ENCODE results near the gene UTRN. TPM values are rescaled to one million over a fixed set of nuclear protein-coding genes. Genes with fewer than 3 reads are reported as not detected.
A peak's percentile ranks its signal among the peaks of the same experiment; 100 is the strongest.

UTRN gene
- total and polyA plus RNA-seq, 2 experiments from 2014 or later = 53.9 to 121 TPM

DNA sequence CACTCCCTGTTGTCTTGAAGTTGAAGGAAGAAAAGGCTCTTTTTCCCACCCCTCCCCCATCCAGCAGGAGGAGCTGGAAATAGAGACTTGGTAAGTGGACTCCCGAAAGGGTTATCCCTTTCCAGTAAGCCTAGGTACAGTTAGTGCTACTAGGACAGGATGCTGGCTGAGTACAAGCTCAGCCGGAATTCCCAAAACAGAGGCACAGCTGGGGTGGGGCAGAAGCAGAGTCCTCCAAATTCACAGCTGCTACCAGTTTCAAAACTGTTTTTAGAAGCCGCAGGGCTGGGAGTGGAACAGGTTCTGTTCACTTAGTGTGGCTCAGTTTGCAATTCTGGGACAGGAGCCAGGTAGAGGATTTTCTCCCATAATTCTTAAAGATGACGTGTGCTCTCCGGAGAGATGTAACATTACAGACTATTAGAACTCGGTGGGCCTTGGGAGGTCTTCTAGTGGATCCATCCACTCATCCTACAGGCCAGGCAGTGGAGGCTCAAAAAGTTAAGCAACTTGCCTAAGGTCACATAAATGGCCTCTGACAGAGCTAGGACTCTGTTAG, 19.0 kb upstream of the UTRN start:
- Histone ChIP-seq H2AFZ (no peak overlapping the region), H3K27ac (ENCODE audit: low read depth) (peak overlapping the region; percentile 72), H3K79me2 (replicated peaks; ENCODE audit: insufficient read depth) (no peaks in the 10 kb centered on the region), H3K36me3 (ENCODE audit: insufficient read depth) (no peaks in the 10 kb centered on the region), H3K4me1 (ENCODE audit: insufficient read depth) (peaks cover 27% of the 10 kb centered on the region), H3K4me2 (peak overlapping the region; percentile 60), H3K4me3 (peak overlapping the region; percentile 36), H3K9me2 (ENCODE audit: insufficient read depth) (no peaks in the 10 kb centered on the region), H4K20me1 (replicated peaks; ENCODE audit: insufficient read depth) (no peaks in the 10 kb centered on the region), H3K27me3 (ENCODE audit: insufficient read depth) (no peaks in the 10 kb centered on the region), H3F3A (replicated peaks; ENCODE audit: low read depth) (no peaks in the 10 kb centered on the region)
- peaks cover 22% of the 10 kb centered on the region; the same call in 2 of the 3 replicates for H3K36me3 Mint-ChIP-seq (ENCODE audit: low read depth)
- peak; percentile 92 for DNase-seq (ENCODE audit: low spot score)
- peak overlapping the region; percentile 89 for H3K27ac Mint-ChIP-seq
- H3K4me3 Mint-ChIP-seq = peak overlapping the region; percentile 58; the same call in 2 of the 3 replicates
- TF ChIP-seq NANOG (IDR thresholded peaks at IDR 0.05; ENCODE audit: borderline replicate concordance) = no peak
- TF ChIP-seq JUNB (IDR thresholded peaks at IDR 0.05; ENCODE audit: unreplicated experiment) = no peak
- TF ChIP-seq EZH2phosphoT487 (IDR thresholded peaks at IDR 0.05; ENCODE audit: unreplicated experiment) = no peak
- TF ChIP-seq ZNF114 (CRISPR knock-in tag; IDR thresholded peaks at IDR 0.05) = no peak
- TF ChIP-seq, protein P1, sequence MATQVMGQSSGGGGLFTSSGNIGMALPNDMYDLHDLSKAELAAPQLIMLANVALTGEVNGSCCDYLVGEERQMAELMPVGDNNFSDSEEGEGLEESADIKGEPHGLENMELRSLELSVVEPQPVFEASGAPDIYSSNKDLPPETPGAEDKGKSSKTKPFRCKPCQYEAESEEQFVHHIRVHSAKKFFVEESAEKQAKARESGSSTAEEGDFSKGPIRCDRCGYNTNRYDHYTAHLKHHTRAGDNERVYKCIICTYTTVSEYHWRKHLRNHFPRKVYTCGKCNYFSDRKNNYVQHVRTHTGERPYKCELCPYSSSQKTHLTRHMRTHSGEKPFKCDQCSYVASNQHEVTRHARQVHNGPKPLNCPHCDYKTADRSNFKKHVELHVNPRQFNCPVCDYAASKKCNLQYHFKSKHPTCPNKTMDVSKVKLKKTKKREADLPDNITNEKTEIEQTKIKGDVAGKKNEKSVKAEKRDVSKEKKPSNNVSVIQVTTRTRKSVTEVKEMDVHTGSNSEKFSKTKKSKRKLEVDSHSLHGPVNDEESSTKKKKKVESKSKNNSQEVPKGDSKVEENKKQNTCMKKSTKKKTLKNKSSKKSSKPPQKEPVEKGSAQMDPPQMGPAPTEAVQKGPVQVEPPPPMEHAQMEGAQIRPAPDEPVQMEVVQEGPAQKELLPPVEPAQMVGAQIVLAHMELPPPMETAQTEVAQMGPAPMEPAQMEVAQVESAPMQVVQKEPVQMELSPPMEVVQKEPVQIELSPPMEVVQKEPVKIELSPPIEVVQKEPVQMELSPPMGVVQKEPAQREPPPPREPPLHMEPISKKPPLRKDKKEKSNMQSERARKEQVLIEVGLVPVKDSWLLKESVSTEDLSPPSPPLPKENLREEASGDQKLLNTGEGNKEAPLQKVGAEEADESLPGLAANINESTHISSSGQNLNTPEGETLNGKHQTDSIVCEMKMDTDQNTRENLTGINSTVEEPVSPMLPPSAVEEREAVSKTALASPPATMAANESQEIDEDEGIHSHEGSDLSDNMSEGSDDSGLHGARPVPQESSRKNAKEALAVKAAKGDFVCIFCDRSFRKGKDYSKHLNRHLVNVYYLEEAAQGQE (IDR thresholded peaks at IDR 0.05; ENCODE audit: unreplicated experiment) = no peak
- no peak for TF ChIP-seq EZH2 (IDR thresholded peaks at IDR 0.05; ENCODE audit: low read depth, unreplicated experiment)
- no peak for TF ChIP-seq ZNF462 (CRISPR knock-in tag; IDR thresholded peaks at IDR 0.05)
- TF ChIP-seq ZNF331 (CRISPR knock-in tag; IDR thresholded peaks at IDR 0.05; ENCODE audit: low read depth) = no peak
- no peak for TF ChIP-seq POLR2AphosphoS5 (IDR thresholded peaks at IDR 0.05; ENCODE audit: low read depth)
- no peak for TF ChIP-seq STAT1 (IDR thresholded peaks at IDR 0.05; ENCODE audit: unreplicated experiment)
- TF ChIP-seq CTCF (conservative IDR thresholded peaks at IDR 0.05; ENCODE audit: low read depth in 2 of 2) = no peak
- no peak; the same call in 1 of the 2 replicates for TF ChIP-seq ETS1 (IDR thresholded peaks at IDR 0.05)
- no peak for TF ChIP-seq CREB1 (CRISPR knock-in tag; IDR thresholded peaks at IDR 0.05; ENCODE audit: low read depth)
- ATAC-seq = peak; percentile 92
- H3K4me1 Mint-ChIP-seq = peaks cover 34% of the 10 kb centered on the region
- H3K27me3 Mint-ChIP-seq (ENCODE audit: insufficient read depth, low read depth, poor library complexity) = peaks cover 1% of the 10 kb centered on the region
- peaks cover 14% of the 10 kb centered on the region for H3K9me3 Mint-ChIP-seq

Data from GM23338 (cell line).